ENCODE data around the gene UPK1B. TPM values are rescaled to one million over a fixed set of nuclear protein-coding genes. Genes with fewer than 3 reads are reported as not detected.

The UPK1B gene
- total RNA-seq, 6 experiments from 2014 or later: 0.10 to 0.12 TPM; not detected in 4

- Mint-ChIP-seq H3K9me3 (peaks cover 6% of the 10 kb centered on the region; the same call in 1 of the 2 replicates), H3K36me3 (ENCODE audit: low read depth) (no peaks in the 10 kb centered on the region), H3K27ac (no peak overlapping the region), H3K27me3 (ENCODE audit: insufficient read depth) (peaks cover 2% of the 10 kb centered on the region; the same call in 1 of the 2 replicates), H3K4me3 (no peak overlapping the region), H3K4me1 (ENCODE audit: low read depth) (peaks cover 12% of the 10 kb centered on the region)
- TF ChIP-seq CTCF (IDR thresholded peaks at IDR 0.05): no peak
- DNase-seq: no peak
Measured at GRCh38 chr3:119243712-119244111, 70.3 kb downstream of the UPK1B start.

- no peak for DNase-seq
- peaks cover 9% of the 10 kb centered on the region for H3K4me1 Mint-ChIP-seq (ENCODE audit: low read depth)
- peaks cover 12% of the 10 kb centered on the region for H3K27me3 Mint-ChIP-seq (ENCODE audit: insufficient read depth)
- no peak overlapping the region for H3K27ac Mint-ChIP-seq
- no peaks in the 10 kb centered on the region for H3K36me3 Mint-ChIP-seq (ENCODE audit: low read depth)
- peaks cover 6% of the 10 kb centered on the region; the same call in 1 of the 2 replicates for H3K9me3 Mint-ChIP-seq
- no peak overlapping the region for H3K4me3 Mint-ChIP-seq
- no peak for TF ChIP-seq CTCF (IDR thresholded peaks at IDR 0.05)
Measured at GRCh38 chr3:119245778-119246177, 72.4 kb downstream of the UPK1B start.

Other genes starting within 250 kb of the UPK1B start
- not detected for gene IGSF11, start 138.8 kb upstream of the UPK1B start, total RNA-seq (2021; fragmentation: NEBNext Ultra II Directional; extraction: Animal tissue kit (Norgen Biotek cat#: 25700))
- not detected for gene TEX55, start 27.4 kb upstream of the UPK1B start, total RNA-seq (2021; fragmentation: NEBNext Ultra II Directional; extraction: Animal tissue kit (Norgen Biotek cat#: 25700))
- gene B4GALT4, start 67.3 kb downstream of the UPK1B start, total RNA-seq (2021; fragmentation: NEBNext Ultra II Directional; extraction: Animal tissue kit (Norgen Biotek cat#: 25700)): 10 to 100 TPM; 47.2 to 53.5 (median 52.5) TPM
- 10 to 100 TPM; 18.0 to 25.1 (median 20.5) TPM for gene ARHGAP31, start 120.8 kb downstream of the UPK1B start, total RNA-seq (2021; fragmentation: NEBNext Ultra II Directional; extraction: Animal tissue kit (Norgen Biotek cat#: 25700))

Measured in HFFc6 (cell line).